GM19395 (cell line): ENCODE results near the gene ATXN1.

Source experiments
- ATAC-seq: cut with Tn5 transposase; IDR thresholded peaks from one replicate; pipeline ENCODE4 v1.9.1; 2021; ENCODE audit warnings: mild to moderate bottlenecking, moderate library complexity; ENCODE audit not compliant: unreplicated experiment

ATXN1 gene

DNA sequence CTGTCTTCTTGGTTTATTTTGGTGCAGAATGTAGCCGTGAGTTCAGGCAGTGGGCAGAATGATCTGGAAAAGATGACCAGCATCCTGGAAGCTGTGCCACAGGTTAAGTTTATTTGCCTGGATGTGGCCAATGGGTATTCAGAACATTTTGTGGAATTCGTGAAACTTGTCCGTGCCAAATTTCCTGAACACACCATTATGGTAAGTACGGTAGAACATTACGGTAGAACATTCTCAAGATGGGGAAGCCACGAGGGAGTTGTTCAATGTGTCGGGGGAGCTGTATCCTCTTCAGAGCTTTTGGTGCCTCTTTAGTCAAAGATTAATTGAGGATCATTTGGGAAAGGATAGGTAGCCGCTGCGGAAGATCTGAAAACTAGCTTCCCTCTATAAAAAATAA lies 506.7 kb downstream of the ATXN1 start:
- ATAC-seq: no peak

- ATAC-seq: no peak
Measured at GRCh38 chr6:16253399-16254144, 507.7 kb downstream of the ATXN1 start.

DNA sequence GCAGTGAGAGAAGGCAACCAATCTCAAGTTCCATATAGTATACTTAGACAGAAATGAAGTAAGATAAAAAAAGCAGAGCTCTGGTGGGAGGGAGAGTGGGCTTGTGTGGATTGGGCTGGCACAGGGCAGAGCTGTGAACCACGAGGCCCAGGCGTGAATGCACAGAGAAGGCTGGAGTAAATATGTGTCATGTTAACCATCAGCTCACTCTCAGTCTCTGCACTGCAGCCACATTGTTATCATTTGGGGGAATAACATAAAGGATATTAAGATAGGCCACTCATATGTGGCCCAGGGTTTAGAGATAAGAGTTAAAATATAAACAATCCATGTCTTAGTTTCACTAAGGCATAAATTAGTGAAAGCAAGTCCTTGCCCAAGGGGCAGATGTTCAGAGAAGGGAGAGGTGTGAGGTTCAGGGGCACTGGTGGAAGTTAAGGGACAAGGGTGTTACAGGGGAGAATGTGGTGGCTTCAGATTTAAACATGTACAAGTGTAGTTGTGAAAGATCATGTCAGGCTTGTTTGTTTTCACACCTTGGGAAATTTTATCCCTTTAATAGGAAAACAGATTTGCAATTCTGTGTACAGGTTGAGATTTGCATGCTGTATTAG lies 508.5 kb downstream of the ATXN1 start:
- ATAC-seq: no peak

DNA sequence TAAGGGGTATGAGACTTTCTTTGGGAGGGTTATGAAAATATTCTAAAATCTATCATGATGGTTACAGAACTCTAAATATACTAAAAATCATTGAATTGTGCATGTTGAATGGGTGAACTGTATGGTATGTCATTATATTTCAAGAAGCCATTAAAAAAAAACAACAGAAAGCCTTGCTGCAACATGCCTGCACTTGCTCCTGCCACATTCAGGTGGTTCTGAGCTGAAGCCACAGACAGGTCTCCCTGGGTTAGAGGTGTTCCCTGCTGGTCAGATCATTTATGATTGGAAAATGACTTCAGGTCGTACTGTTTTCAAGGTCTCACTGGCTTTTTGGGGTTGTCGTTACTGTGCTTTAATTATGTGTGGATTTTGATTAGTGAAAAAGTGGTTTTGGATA lies 509.6 kb downstream of the ATXN1 start:
- ATAC-seq: no peak

- ATAC-seq: no peak
Measured at GRCh38 chr6:16249971-16250370, 511.3 kb downstream of the ATXN1 start.
